Fibroblast of upper back skin (primary cell): ENCODE data around the gene ZAR1.

Experiments used
- DNase-seq: peaks from one replicate; pipeline ENCODE4 v3.0.0-alpha.2; 2013

ZAR1 gene

GRCh38 chr4:48490680-48491513, 845 bp downstream of the ZAR1 start:
- no peak for DNase-seq

- DNase-seq: no peak
Observed at GRCh38 chr4:48491514-48492176, 1.6 kb downstream of the ZAR1 start.

GRCh38 chr4:48493452-48494100, 3.5 kb downstream of the ZAR1 start:
- no peak for DNase-seq

GRCh38 chr4:48495941-48496340, 5.9 kb downstream of the ZAR1 start:
- no peak for DNase-seq

- no peak for DNase-seq
Observed at GRCh38 chr4:48498895-48499294, 8.8 kb downstream of the ZAR1 start.

GRCh38 chr4:48499551-48500066, 9.6 kb downstream of the ZAR1 start:
- no peak for DNase-seq

GRCh38 chr4:48503233-48504025, 13.4 kb downstream of the ZAR1 start:
- no peak for DNase-seq

- no peak for DNase-seq
Observed at GRCh38 chr4:48504026-48504330, 13.9 kb downstream of the ZAR1 start.

- DNase-seq: no peak
Observed at GRCh38 chr4:48504352-48504751, 14.3 kb downstream of the ZAR1 start.

- no peak for DNase-seq
Observed at GRCh38 chr4:48506716-48507115, 16.7 kb downstream of the ZAR1 start.

- peak; percentile 40 for DNase-seq
Observed at GRCh38 chr4:48509543-48509942, 19.5 kb downstream of the ZAR1 start.

GRCh38 chr4:48518143-48518542, 28.1 kb downstream of the ZAR1 start:
- DNase-seq: no peak

- DNase-seq: no peak
Observed at GRCh38 chr4:48526406-48526805, 36.4 kb downstream of the ZAR1 start.

- no peak for DNase-seq
Observed at GRCh38 chr4:48538358-48538757, 48.3 kb downstream of the ZAR1 start.

GRCh38 chr4:48539597-48539996, 49.5 kb downstream of the ZAR1 start:
- no peak for DNase-seq

- DNase-seq: no peak
Observed at GRCh38 chr4:48542888-48543287, 52.8 kb downstream of the ZAR1 start.

GRCh38 chr4:48543796-48544195, 53.7 kb downstream of the ZAR1 start:
- DNase-seq: peak; percentile 1
